ENCODE results near the gene TYMP. TPM values are rescaled to one million over a fixed set of nuclear protein-coding genes. Genes with fewer than 3 reads are reported as not detected.

The TYMP gene
- total RNA-seq, 4 donors from 2014 or later, result 86.0 to 281 (median 137) TPM

GRCh38 chr22:50503475-50504145 lies 26.2 kb downstream of the TYMP start:
- Histone ChIP-seq H3K4me1 (peaks cover 19 to 47% (median 28%) of the 10 kb centered on the region in 3 donors), H3K4me3 (no peak overlapping the region), H3K9me3 (no peaks in the 10 kb centered on the region), H3K36me3 (peaks cover 7 to 42% (median 15%) of the 10 kb centered on the region in 3 donors), H3K27ac (no peak overlapping the region), H3K27me3 (no peaks in the 10 kb centered on the region)
- intact Hi-C loops (cut with DNase I), result no loop called here
- TF ChIP-seq CTCF (IDR thresholded peaks at IDR 0.05) (no peak), POLR2A (IDR thresholded peaks at IDR 0.05) (no peak)
- DNase-seq, result no peak
- 77 to 90% methylated on average over 11 to 12 of the region's 26 CpGs for WGBS, 2 donors

GRCh38 chr22:50502628-50503474 lies 27.0 kb downstream of the TYMP start:
- H3K9me3 ChIP-seq, result no peaks in the 10 kb centered on the region
- peaks cover 15 to 51% (median 34%) of the 10 kb centered on the region in 3 donors for H3K4me1 ChIP-seq
- no peak for DNase-seq
- no peaks in the 10 kb centered on the region for H3K27me3 ChIP-seq
- no peak for TF ChIP-seq CTCF (IDR thresholded peaks at IDR 0.05)
- no peak for TF ChIP-seq POLR2A (IDR thresholded peaks at IDR 0.05)
- peaks cover 7 to 42% (median 15%) of the 10 kb centered on the region in 3 donors for H3K36me3 ChIP-seq
- no peak overlapping the region for H3K27ac ChIP-seq
- intact Hi-C loops (cut with DNase I), result no loop called here
- no peak overlapping the region for H3K4me3 ChIP-seq
- 81 to 89% methylated on average over 6 to 8 of the region's 24 CpGs for WGBS, 2 donors

- H3K4me3 ChIP-seq, result no peak overlapping the region
- H3K9me3 ChIP-seq, result no peaks in the 10 kb centered on the region
- H3K4me1 ChIP-seq, result peaks cover 15 to 56% (median 35%) of the 10 kb centered on the region in 3 donors
- peaks cover 7 to 42% (median 15%) of the 10 kb centered on the region in 3 donors for H3K36me3 ChIP-seq
- intact Hi-C loops (cut with DNase I), result no loop called here
- no peak for DNase-seq
- H3K27me3 ChIP-seq, result no peaks in the 10 kb centered on the region
- WGBS, 2 donors, result 80 to 96% methylated on average over 3 to 5 of the region's 6 CpGs
- no peak overlapping the region for H3K27ac ChIP-seq
- TF ChIP-seq CTCF (IDR thresholded peaks at IDR 0.05) (no peak), POLR2A (IDR thresholded peaks at IDR 0.05) (no peak)
Measured at GRCh38 chr22:50502096-50502495, 27.7 kb downstream of the TYMP start.

GRCh38 chr22:50500452-50500851 lies 29.4 kb downstream of the TYMP start:
- intact Hi-C loops (cut with DNase I), result no loop called here
- Histone ChIP-seq H3K9me3 (no peaks in the 10 kb centered on the region), H3K27me3 (no peaks in the 10 kb centered on the region), H3K36me3 (peaks cover 3 to 33% (median 10%) of the 10 kb centered on the region in 3 donors), H3K4me1 (peaks cover 0 to 42% (median 19%) of the 10 kb centered on the region in 3 donors), H3K27ac (no peak overlapping the region), H3K4me3 (no peak overlapping the region)
- WGBS, 2 donors, result 84 to 86% methylated on average over 12 of the region's 12 CpGs
- TF ChIP-seq CTCF (IDR thresholded peaks at IDR 0.05), result no peak
- no peak for TF ChIP-seq POLR2A (IDR thresholded peaks at IDR 0.05)
- no peak for DNase-seq

All from esophagus squamous epithelium (tissue), 5 donors.